Measurements from ENCODE around the gene GGA3.
"Not testable (repeated sequence)": the region's sequence is repeated elsewhere in the genome, so short reads cannot be mapped to it uniquely, and the experiment has no call there.

Gene GGA3

DNA sequence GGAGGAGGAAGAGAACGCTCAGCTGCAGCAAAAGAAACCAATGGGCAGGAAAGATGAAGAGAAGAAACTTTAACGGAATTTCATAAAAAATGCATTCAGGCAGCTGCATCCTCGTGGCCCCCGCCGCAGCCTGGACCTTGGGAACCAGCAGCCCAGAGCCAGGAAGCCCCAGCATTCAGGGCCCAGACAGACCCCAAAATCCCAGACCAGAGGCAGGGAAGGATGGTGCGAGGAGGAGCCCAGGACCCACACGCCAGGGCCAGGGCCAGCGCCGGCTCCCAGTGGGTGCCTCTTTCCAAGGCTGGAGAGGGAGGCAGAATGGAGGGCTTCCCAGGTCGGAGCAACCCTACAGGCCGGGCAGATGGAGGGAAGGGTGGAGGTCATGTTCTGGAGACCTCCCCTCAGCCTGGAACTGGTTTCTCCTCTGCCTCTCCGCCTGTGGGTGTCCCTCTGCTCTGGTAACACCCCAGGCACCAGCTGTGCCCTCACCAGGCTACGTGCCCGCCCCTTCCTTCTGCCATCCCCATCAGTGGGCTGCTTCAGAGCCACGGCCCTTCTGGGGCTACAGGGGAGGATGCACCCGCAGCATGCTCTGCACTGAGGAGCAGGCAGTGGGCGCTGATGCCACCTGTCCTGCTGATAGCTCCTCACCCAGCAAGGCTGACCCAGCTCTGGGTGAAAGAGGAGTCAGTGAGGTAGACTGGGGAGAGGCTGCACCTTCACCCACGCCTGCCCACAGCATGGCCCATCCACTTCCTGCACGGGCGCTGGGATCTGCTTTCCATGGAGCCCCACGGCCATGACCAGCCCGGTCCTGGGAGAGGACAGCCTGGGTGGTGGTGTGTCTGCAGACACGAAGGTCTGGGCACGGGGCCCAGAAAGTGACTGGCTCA, 10.8 kb upstream of the GGA3 start:
- no peak for DNase-seq

DNA sequence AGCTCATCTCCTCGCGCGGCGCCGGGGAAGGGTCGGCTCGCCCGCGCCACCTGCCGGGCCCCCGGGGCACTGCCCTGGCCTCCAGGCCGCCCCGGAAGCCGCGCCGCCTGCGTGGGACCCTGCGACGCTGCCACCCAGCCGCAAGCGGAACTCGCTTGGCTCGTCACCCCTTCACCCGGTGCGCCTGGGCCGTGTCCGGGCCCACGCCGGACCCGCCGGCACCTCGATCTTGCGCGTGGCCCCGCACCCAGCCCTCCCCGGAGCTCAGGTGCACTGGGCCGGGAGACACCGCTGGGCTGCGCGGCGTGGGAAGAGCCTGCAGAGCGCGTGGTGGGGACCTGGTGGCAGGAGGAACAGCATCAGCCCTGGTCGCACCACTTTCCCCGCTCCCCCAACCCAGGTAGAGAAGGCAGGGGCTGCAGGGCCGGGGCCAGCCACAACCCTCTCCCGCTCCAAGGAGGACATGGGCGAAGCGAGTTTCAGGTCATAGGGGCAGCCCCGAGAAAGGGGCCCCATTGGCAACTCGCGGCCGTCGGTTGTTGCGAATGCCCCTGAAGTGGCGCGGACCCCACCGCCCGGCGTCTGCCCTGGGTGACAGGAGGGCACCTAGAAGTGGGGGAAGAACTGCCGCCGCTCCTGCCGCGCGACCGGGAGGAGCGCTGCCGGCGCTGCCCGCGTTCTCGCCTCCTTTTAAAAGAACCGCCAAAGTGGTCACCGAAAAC, 10.0 kb upstream of the GGA3 start:
- DNase-seq: peak; percentile 83

DNA sequence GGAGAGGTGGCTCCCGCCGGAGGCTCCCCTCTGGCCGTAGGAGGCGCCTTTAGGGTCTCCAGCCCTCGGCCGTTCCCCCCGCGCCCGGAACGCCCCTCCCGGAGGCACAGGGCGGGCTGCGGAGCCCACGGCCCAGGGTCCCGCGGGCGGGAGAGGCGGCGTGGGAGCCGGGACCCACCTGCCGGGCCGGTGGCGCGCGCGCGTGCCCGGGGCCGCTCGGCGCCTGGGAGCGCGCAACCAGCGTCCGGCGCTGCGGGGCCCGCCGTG, 9.5 kb upstream of the GGA3 start, which contains the start of gene MIF4GD:
TSS of gene MIF4GD (minus strand) at position 266 of the 267 bp plus-strand sequence. CDS start 1,036 bp downstream, outside the sequence.
- no peak for DNase-seq

DNA sequence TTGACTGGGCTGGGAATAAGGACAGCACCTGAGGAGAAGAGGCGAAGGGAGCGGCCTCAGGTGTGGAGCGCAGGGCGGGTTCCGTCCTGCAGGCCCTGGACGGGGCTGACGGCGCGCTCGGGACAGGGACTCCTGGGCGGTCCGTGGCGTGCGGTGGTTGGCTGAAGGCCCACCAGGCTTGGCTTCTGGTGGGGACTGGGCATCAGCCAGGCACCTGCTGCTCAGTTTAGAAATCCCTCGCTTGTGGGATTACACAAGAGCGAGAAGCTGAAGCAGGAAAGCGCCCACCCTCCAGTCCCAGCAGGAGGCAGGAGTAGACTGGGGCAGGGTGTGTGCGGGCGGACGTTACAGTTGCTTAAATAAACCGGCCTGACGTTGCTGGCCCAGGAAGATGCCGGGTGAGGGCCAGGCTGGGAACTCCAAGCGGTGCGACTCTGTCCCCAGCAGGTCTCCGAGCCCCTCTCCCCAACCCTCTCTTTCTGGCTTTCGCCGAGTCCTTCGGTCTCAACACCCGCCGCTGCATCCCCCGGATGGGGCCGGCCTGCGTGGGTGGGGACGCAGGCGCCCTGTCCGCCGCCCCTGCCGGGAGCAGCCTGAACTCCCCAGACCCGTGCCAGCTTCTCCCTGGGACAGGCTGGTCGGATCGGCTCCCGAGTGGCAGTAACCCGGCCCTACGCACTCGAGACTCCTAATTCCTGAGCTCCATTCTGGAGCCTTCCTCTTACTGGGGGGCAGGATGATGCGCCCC, 9.0 kb upstream of the GGA3 start:
- peak; percentile 29 for DNase-seq

DNA sequence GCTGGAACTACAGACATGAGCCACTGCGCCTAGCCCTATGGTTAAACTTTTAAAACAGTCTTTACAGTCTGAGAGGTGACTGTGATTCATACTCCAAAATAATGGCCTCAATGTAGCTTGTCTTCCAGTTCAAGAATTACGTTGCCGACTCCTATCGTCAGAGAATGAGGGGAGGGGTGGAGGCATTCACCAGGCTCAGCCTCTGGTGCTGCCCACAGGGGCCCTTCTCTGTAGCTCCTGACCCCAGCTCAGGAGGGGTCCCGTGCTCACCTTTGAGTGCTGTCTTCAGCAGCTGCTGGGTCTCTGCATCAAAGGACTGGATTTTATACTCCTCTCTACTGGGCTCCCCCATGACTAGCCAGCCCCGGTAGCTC, 8.4 kb upstream of the GGA3 start:
- DNase-seq: no peak

DNA sequence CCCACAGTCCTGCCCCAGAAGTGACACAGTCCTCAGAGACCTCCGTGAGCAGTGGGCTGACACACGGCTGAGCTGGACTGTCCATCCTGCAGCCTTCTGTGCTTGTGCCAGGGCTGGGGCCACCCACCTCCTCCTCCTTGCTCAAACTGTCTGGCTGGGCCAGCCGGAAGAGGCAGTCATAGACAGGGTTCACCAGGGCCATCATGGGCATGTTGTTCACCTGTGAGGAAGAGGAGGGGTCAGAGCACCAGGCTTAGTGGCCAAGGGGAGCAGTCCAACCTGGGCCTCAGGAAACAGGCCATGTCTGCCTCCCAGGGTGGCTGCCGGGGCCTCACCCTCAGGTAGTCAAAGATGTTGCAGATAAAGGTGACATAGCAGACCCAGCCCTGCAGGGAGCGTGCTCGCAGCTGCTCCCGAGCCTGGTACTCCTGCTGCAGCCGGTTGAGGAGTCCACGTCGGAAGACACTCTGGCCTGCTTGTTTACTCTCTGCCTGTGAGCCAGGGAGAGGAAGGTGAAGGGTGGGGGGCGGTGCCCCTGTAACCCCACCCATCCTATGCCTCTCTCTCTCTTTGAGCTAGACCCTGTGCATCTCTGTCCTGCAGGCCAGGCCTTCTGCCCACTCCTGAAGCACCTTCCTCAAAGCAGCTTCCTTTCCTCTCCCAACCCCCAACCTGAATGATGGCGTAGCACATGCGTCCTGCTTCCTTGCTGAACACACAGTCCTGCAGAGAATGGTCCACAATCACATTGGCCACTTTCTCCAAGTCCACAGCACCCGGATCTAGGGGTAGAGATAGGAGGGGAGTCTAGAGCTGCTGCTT, 6.2 kb upstream of the GGA3 start:
- no peak for DNase-seq

DNA sequence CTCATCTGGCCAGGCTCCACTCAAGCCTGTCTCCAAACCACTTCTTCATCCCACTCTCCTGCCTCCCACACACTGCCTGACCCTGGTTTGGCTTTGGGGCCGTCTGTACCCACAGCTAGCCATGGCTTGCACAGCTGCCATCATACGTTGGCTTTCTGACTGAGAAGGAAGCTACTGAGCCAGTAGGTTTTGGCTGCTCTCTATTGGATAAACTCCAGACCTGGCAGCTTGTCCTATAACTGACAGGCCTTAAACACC, 5.7 kb upstream of the GGA3 start:
- DNase-seq: no peak

DNA sequence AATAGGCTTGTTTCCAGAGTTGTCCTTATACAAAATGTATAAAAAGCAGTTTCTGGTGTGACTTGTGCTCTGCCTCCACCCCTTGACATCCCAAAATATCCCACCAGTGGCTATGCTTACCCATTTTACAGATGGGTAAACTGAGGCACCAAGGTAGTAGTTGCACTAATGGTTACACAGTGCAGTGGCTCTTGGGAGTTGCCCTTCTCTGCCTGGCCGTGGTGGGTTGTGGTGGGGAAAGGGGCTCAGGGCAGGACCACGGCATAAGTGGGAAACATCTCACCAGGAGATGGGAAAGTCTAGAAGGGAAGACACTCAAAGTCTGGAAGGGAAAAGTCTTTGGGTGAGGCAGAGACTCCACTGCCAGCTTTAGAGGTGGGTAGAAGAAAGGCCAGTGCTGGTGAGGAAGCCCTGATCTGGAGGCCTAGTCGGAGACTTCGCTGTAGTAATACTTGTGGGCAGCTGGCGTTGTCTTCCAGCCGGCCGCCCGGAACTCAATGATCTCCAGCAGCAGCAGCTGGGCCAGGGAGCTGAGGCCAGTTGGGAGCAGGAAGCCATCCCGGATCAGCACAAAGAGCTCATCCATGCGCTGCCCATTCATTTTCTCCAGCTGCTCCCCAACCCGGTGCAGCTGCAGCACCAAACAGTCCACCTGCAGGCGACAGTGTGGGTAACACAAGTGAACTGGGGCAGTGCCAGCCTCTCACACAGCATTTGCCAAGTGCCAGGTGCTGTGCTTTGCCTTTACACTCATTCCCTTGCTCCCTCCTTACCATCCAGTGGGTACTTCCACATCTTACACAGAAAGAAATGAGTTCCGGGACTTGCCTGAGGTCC, 5.1 kb upstream of the GGA3 start:
- DNase-seq: no peak

DNA sequence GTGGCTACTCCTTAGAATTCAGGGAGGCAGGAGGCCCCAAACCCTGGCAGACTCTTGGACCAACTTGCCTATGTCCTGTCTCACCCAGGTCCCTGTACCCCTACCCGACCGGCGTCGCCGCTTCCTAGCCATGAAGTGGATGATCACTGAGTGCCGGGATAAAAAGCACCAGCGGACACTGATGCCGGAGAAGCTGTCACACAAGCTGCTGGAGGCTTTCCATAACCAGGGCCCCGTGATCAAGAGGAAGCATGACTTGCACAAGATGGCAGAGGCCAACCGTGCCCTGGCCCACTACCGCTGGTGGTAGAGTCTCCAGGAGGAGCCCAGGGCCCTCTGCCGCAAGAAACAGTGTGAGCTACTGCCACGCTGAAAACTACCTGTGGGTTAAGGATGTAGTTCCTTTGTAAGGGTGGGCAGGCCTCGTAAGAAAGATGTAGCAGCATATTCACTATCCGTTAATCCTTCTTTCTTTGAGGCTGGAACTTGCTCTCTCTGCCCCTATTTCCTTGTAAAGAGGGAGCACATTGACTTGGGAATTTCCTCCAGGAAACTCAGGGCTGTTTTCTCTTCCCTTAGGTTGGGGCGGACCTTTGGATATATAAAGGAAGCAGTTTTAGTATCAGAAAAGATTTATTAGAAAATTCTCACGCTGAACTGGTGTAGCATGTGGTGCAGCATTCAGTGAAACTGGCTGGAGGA, 4.4 kb upstream of the GGA3 start:
- no peak for DNase-seq

DNA sequence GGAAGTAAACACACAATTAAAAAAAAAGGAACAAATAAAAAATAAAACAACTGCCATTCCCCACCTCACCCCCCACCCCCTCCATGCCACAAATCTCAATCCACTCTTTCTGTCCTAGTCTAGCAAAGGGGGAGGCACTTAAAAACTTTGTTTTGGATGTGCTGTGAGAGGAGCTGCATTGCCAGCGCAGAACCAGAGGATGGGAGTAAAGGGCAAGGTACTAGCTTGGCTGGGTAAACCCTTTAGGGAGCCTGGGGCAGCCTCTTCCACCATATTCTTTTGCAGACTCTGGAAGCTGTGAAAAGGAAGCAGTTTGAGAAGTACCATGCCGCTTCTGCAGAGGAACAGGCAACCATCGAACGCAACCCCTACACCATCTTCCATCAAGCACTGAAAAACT, 1.6 kb upstream of the GGA3 start:
- no peak for DNase-seq

DNA sequence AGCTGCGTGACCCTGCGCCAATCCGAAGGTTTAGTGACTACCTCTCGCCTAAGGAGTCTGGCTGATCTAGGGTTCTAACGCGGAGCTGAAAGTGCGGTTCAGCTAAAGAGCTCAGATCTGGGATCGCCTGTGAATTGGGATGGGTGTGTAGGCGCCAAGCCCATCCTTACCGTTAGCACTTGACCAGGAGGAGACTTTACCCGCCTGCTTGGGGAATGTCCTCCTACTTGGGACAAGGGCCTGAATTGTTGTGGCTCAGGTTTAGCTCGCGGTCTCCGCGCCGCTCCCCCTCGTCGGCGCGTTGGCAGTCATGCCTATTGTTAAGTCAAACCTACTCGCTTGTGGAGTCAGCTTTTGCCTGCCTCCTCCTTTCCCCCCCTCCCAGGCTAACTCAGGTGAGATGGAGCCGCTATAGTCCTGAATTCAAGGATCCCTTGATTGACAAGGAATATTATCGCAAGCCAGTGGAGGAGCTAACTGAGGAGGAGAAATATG, 753 bp upstream of the GGA3 start:
- DNase-seq: no peak

DNA sequence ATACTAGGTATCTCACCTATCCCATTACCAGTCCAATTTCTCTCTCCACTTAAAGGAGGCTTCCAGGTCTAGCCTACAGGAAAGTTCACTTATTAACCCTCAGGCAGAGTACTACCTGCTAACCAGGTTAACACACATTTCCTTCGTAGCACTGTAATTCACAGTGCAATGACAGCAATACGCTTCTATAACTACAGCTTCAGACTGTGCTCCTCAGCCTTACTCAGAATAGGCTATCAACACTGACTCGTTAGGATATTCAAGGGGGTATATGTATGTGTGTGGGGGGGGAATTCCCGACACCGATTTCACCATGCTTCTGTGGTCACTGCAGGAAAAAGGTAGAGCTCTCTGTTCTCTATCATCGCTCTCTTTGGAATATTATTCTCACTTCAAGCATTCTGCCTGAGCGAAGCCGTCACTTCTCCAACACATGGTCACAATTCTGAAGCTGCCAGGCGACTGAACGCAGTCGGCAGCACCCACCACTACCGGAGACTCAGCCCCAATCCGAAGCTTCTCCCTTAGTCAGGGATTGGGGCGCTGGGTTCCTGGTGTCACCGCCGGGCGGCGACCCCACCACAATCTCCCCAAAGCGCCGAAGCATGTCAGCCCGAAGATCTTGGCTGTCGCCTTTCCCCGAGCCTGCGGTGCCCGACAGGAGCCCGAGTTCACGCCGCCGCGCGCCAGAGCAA, 618 bp downstream of the GGA3 start:
- no peak for DNase-seq

DNA sequence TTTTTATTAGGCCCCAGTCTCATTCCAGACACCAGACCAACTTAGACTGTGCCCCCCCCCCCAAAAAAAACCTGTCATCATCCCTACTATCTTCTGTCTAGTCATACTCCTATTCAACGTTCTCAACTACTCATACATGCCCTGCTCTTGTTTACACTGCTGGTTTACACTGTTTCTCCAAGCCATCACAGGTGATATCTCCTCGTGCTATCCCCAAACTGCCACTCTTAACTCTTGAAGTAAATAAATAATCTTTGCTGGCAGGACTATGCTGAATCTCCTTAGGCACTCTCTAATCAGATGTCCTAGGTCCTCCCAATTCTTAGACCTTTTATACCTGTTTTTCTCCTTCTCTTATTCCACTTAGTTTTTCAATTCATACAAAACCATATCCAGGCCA, 4.2 kb downstream of the GGA3 start:
- not testable (repeated sequence) for DNase-seq

DNA sequence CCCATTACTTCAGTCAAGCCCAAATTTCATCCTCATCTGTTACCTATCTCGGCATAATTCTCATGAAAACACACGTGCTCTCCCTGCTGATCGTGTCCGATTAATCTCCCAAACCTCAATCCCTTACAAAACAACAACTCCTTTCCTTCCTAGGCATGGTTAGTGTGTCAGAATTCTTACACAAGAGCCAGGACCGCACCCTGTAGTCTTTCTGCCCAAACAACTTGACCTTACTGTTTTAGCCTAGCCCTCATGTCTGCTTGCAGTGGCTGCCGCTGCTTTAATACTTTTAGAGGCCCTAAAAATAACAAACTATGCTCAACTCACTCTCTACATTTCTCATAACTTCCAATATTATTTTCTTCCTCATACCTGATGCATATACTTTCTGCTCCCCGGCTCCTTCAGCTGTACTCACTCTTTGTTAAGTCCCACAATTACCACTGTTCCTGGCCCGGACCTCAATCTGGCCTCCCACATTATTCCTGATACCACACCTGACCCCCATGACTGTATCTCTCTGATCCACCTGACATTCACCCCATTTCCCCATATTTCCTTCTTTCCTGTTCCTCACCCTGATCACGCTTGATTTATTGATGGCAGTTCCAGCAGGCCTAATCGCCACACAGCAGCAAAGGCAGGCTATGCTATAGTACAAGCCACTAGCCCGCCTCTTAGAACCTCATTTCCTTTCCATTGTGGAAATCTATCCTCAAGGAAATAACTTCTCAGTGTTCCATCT, 5.3 kb downstream of the GGA3 start:
- not testable (repeated sequence) for DNase-seq

DNA sequence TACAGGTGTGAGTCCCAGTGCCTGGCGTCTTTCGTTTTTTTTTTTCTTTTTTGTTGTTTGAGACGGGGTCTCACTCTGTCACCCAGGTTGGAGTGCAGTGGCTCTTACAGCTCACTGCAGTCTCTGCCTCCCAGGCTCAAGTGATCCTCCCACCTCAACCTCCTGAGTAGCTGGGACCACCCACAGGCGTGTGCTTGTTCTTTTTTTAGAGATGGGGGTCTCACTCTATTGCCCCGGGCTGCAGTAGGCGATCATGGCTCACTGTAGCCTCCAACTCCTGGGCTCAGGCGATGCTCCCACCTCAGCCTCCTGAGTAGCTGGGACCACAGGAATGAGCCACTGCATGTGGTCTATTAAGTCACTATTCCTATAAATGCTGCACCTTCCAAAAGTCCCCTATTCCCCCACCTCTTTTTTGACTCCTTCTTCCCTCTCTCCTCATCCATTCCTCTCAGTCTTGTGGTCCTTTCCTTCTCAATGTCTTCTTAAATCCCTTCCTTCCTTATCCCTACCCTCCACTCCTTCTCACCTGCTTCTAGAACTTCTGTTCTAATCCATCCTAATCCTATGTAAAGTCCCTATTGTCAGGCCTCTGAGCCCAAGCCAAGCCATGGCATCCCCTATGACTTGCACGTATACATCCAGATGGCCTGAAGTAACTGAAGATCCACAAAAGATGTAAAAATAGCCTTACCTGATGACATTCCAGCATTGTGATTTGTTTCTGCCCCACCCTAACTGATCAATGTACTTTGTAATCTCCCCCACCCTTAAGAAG, 9.2 kb downstream of the GGA3 start:
- no peak for DNase-seq

DNA sequence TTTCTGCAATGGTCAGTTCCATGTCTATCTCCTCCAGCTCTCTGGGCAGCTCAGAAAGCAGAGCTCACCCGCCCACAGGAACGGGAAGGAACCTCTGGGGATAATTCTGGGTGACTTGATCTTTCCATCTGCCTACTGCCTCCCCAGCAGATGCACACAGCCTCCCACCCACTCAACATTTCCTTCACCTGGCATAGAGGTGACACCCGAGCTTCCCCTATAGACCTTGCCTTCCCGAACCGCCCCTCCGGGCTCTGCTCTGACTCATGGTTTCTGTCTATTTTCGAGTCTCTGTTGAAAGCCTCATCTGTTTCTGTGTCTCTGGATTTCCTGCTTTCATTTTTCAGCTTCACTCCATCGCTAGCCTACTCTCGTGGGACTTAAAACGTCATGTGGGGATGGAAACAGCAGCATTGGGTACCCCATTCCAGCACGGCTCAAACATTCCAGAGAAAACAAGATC, 11.4 kb downstream of the GGA3 start:
- DNase-seq: peak; percentile 46

DNA sequence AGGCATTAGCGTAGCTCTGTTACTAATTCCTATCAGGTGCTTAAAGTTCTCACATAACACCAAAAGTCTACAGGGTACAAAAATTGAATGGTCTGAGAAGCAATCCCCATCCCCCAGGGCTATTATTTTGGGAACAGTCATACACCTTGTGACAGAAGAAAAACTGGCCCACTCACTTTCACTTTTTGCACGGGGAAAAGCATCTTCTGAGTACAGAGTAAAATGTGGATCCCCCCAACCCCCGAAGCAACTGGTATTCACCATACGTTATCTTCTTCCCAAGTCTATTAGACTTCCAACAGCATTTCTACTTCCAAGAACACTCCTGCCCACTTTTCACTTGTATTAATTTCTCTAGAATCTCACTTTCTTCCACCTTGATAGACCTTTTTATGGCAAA, 11.8 kb downstream of the GGA3 start:
- DNase-seq: no peak

DNA sequence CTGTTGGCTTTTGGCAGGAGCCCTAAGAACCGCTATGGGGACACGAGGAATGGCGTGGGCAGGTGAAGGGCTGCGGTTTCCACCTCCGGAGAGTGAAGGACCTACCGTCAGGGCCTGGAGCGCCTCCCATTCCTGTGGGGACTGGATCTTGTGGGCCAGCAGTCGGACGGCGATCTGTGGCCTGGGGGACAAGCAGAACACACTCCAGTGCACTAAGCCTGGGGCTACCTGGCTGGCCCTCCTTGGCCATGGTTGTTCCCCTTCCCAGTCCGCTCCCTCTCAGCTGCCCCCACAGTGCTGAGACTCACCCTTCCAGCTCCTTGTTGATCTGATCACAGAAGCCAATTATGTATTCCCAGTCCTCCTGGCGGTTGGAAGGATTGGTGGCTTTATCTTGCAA, 15.0 kb downstream of the GGA3 start:
- DNase-seq: no peak

DNA sequence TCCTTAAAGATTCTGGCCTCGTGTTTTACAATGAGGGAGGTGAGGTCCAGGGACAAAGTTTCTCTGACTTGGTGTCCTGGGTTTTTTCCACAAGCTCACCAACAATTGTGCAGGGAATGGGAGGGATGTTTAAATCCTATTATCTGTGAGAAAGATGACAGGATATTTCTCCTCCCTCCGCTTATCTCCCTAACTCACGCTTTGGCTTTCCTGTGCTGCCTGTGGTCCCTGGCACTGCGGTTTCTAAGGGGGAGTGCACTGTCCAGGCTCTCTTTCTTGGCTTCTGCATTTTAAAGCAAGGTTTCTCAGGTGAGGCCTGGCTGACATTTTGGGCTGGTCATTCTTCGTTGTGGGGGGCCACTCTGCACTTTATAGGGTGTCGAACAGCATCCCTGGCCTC, 16.4 kb downstream of the GGA3 start:
- DNase-seq: no peak
